ENCODE data around the gene C4BPB. TPM values are rescaled to one million over a fixed set of nuclear protein-coding genes. Genes with fewer than 3 reads are reported as not detected.

Gene C4BPB
- polyA plus RNA-seq, 1 donor (not counting 4 experiments of a cell fraction or from before 2014, with no cell fraction given), result not detected

DNA sequence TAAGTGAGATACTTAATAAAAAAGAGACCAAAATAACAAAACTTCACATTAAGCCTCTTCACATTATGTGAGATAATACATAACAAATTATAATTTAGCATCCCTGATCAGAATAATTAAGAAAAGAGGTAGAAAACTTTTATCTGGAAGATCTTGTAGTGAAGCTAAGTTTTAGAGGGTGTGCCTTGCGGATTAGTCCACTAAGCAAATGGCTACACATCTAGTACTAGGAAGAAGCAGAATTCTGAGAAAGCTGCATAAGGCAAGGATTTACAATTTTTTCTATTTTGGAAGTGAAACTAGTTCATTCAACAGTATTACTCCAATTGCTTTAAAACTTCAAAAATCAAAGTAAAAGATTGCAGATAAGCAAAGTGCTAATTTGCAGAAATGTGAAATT, 41.2 kb upstream of the C4BPB start:
- Histone ChIP-seq H3K79me2 (ENCODE audit: control insufficient read depth, insufficient read depth, low read length) (peaks cover 62% of the 10 kb centered on the region), H4K20me1 (ENCODE audit: control insufficient read depth, extremely low read depth, insufficient read depth, low read length) (no peaks in the 10 kb centered on the region), H3K27ac (ENCODE audit: control insufficient read depth, insufficient read depth, low read length) (no peak overlapping the region), H3K9me3 (ENCODE audit: control insufficient read depth, low read depth, low read length) (no peaks in the 10 kb centered on the region), H2AFZ (ENCODE audit: control insufficient read depth, low read length) (no peak overlapping the region), H3K4me3 (ENCODE audit: control insufficient read depth in 2 of 3, extremely low read depth in 1 of 3, insufficient read depth in 2 of 3, low read depth in 1 of 3, low read length in 3 of 3) (no peak overlapping the region), H3K36me3 (ENCODE audit: control insufficient read depth in 2 of 2, extremely low read depth in 1 of 2, insufficient read depth in 2 of 2, low read length in 2 of 2) (peaks cover 5 to 26% of the 10 kb centered on the region in 2 experiments), H3K9me1 (ENCODE audit: control insufficient read depth, extremely low read depth, insufficient read depth, low read length) (no peaks in the 10 kb centered on the region), H3K4me1 (ENCODE audit: control insufficient read depth, extremely low read depth, insufficient read depth, low read length) (peaks cover 47% of the 10 kb centered on the region), H3K9ac (ENCODE audit: control insufficient read depth, extremely low read depth, insufficient read depth, low read length) (peak overlapping the region; percentile 1), H3K27me3 (ENCODE audit: control insufficient read depth, extremely low read depth, insufficient read depth, low read length) (no peaks in the 10 kb centered on the region), H3K4me2 (ENCODE audit: control insufficient read depth, extremely low read depth, insufficient read depth, low read depth, low read length) (peak overlapping the region; percentile 36)
- dilution Hi-C loops (cut with MboI; ENCODE audit: extremely low pct_ligation_motif_present, low sequenced_read_pairs), result no loop called here
- DNase-seq (ENCODE audit: low read depth, low spot score) (no peak), FAIRE-seq (no peak)
- TF ChIP-seq, protein P1, sequence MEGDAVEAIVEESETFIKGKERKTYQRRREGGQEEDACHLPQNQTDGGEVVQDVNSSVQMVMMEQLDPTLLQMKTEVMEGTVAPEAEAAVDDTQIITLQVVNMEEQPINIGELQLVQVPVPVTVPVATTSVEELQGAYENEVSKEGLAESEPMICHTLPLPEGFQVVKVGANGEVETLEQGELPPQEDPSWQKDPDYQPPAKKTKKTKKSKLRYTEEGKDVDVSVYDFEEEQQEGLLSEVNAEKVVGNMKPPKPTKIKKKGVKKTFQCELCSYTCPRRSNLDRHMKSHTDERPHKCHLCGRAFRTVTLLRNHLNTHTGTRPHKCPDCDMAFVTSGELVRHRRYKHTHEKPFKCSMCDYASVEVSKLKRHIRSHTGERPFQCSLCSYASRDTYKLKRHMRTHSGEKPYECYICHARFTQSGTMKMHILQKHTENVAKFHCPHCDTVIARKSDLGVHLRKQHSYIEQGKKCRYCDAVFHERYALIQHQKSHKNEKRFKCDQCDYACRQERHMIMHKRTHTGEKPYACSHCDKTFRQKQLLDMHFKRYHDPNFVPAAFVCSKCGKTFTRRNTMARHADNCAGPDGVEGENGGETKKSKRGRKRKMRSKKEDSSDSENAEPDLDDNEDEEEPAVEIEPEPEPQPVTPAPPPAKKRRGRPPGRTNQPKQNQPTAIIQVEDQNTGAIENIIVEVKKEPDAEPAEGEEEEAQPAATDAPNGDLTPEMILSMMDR (optimal IDR thresholded peaks at IDR 0.05 in 1 of 3, IDR thresholded peaks at IDR 0.05 in 1 of 3, conservative IDR thresholded peaks at IDR 0.05 in 1 of 3; ENCODE audit: extremely low read depth in 1 of 3, insufficient read depth in 2 of 3, low read length in 3 of 3), result no peak

DNA sequence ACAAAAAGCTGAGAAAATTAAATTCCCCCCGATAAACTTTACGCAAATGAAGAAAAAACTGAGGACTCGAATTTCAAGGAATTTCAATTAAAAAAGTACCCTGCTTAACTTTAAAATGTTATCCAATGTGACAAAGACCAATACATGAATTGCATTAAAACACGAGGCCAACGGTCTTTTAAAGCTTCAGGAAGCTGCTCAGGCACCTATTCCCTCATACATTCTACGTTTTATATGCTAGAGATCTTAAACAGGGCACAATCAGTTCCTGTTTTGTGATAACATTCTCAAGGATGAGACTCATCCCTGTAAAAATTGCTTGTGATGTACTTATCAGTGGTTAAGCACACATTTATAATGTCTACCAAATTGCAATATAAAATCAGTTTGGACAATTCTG, 40.6 kb upstream of the C4BPB start:
- no peak overlapping the region for H3K27ac ChIP-seq (ENCODE audit: control insufficient read depth, insufficient read depth, low read length)
- dilution Hi-C loops (cut with MboI; ENCODE audit: extremely low pct_ligation_motif_present, low sequenced_read_pairs), result no loop called here
- no peaks in the 10 kb centered on the region for H3K9me1 ChIP-seq (ENCODE audit: control insufficient read depth, extremely low read depth, insufficient read depth, low read length)
- H2AFZ ChIP-seq (ENCODE audit: control insufficient read depth, low read length), result no peak overlapping the region
- H3K4me3 ChIP-seq (ENCODE audit: control insufficient read depth in 2 of 3, extremely low read depth in 1 of 3, insufficient read depth in 2 of 3, low read depth in 1 of 3, low read length in 3 of 3), result no peak overlapping the region
- H3K9me3 ChIP-seq (ENCODE audit: control insufficient read depth, low read depth, low read length), result no peaks in the 10 kb centered on the region
- no peak for DNase-seq (ENCODE audit: low read depth, low spot score)
- peaks cover 62% of the 10 kb centered on the region for H3K79me2 ChIP-seq (ENCODE audit: control insufficient read depth, insufficient read depth, low read length)
- no peaks in the 10 kb centered on the region for H3K27me3 ChIP-seq (ENCODE audit: control insufficient read depth, extremely low read depth, insufficient read depth, low read length)
- H3K36me3 ChIP-seq (ENCODE audit: control insufficient read depth in 2 of 2, extremely low read depth in 1 of 2, insufficient read depth in 2 of 2, low read length in 2 of 2), result peaks cover 5 to 26% of the 10 kb centered on the region in 2 experiments
- TF ChIP-seq EZH2 (IDR thresholded peaks at IDR 0.05; ENCODE audit: low read length), result no peak
- TF ChIP-seq, protein P1 (optimal IDR thresholded peaks at IDR 0.05 in 1 of 3, IDR thresholded peaks at IDR 0.05 in 1 of 3, conservative IDR thresholded peaks at IDR 0.05 in 1 of 3; ENCODE audit: extremely low read depth in 1 of 3, insufficient read depth in 2 of 3, low read length in 3 of 3), result no peak
- peak overlapping the region; percentile 1 for H3K9ac ChIP-seq (ENCODE audit: control insufficient read depth, extremely low read depth, insufficient read depth, low read length)
- peaks cover 48% of the 10 kb centered on the region for H3K4me1 ChIP-seq (ENCODE audit: control insufficient read depth, extremely low read depth, insufficient read depth, low read length)
- no peaks in the 10 kb centered on the region for H4K20me1 ChIP-seq (ENCODE audit: control insufficient read depth, extremely low read depth, insufficient read depth, low read length)
- peak overlapping the region; percentile 36 for H3K4me2 ChIP-seq (ENCODE audit: control insufficient read depth, extremely low read depth, insufficient read depth, low read depth, low read length)
- FAIRE-seq, result no peak
